Upper lobe of right lung (tissue), 1 donor: ENCODE results near the gene SIRPA. TPM values are rescaled to one million over a fixed set of nuclear protein-coding genes. Genes with fewer than 3 reads are reported as not detected.

ENCODE experiments used
- ATAC-seq: fragments of 200-7000 bp; cut with Tn5 transposase; one replicate; pipeline ENCODE4 v1.9.1; 2020; ENCODE audit warnings: mild to moderate bottlenecking, moderate library complexity
- DNase-seq: peaks from one replicate; pipeline ENCODE4 v3.0.0-alpha.2; 2020
- H3K27ac ChIP-seq: fragments of 200-600 bp; one replicate; pipeline ENCODE4 v1.8.0; 2022
- H3K27me3 ChIP-seq: fragments of 200-600 bp; one replicate; pipeline ENCODE4 v1.8.0; 2022; ENCODE audit warnings: mild to moderate bottlenecking
- H3K36me3 ChIP-seq: fragments of 200-600 bp; one replicate; pipeline ENCODE4 v1.8.0; 2022
- H3K4me1 ChIP-seq: fragments of 200-600 bp; one replicate; pipeline ENCODE4 v1.8.0; 2022
- H3K4me3 ChIP-seq: fragments of 200-600 bp; one replicate; pipeline ENCODE4 v1.8.0; 2022; ENCODE audit warnings: mild to moderate bottlenecking
- H3K9me3 ChIP-seq: fragments of 200-600 bp; one replicate; pipeline ENCODE4 v1.8.0; 2022
- CTCF ChIP-seq: fragments of 200-600 bp; IDR thresholded peaks from one replicate; pipeline ENCODE4 v1.8.0; 2022; ENCODE audit warnings: antibody characterized with exemption
- intact Hi-C: fragments of 100-400 bp; cut with DNase I; formaldehyde crosslinking; loops from one replicate; pipeline ENCODE4 v1.11.0; 2022
- total RNA-seq: library from RNA; stranded (reverse); fragmentation: NEBNext Ultra II Directional; extraction: Animal tissue kit (Norgen Biotek cat#: 25700); gene quantifications from one replicate; pipeline ENCODE4 v1.2.1, GENCODE V29; 2021
- donor health status: DM: no; HTN: yes; CAD: no; lungs with severe emphysema.

SIRPA gene
- total RNA-seq, 1 donor from 2014 or later: 93.8 TPM

- peaks cover 21% of the 10 kb centered on the region for H3K27me3 ChIP-seq
- ATAC-seq (no peak), DNase-seq (no peak)
- peaks cover 6% of the 10 kb centered on the region for H3K4me1 ChIP-seq
- intact Hi-C loops: no loop called here
- no peak overlapping the region for H3K27ac ChIP-seq
- no peaks in the 10 kb centered on the region for H3K9me3 ChIP-seq
- no peak overlapping the region for H3K4me3 ChIP-seq
- H3K36me3 ChIP-seq: no peaks in the 10 kb centered on the region
- no peak for TF ChIP-seq CTCF
These were observed 13.2 kb upstream of the SIRPA start for GRCh38 chr20:1882026-1882425.

- Histone ChIP-seq H3K27me3 (peaks cover 33% of the 10 kb centered on the region), H3K36me3 (no peaks in the 10 kb centered on the region), H3K9me3 (no peaks in the 10 kb centered on the region), H3K27ac (no peak overlapping the region), H3K4me3 (no peak overlapping the region), H3K4me1 (peaks cover 6% of the 10 kb centered on the region)
- DNase-seq (no peak), ATAC-seq (no peak)
- TF ChIP-seq CTCF: no peak
- intact Hi-C loops: no loop called here
These were observed 11.2 kb upstream of the SIRPA start for GRCh38 chr20:1883986-1884385.

GRCh38 chr20:1885254-1885653, 10.0 kb upstream of the SIRPA start:
- Histone ChIP-seq H3K4me1 (peaks cover 6% of the 10 kb centered on the region), H3K4me3 (no peak overlapping the region), H3K27ac (no peak overlapping the region), H3K36me3 (no peaks in the 10 kb centered on the region), H3K27me3 (peaks cover 21% of the 10 kb centered on the region), H3K9me3 (no peaks in the 10 kb centered on the region)
- TF ChIP-seq CTCF: no peak
- ATAC-seq: no peak
- no peak for DNase-seq
- intact Hi-C loops: no loop called here

- no peaks in the 10 kb centered on the region for H3K9me3 ChIP-seq
- H3K27ac ChIP-seq: no peak overlapping the region
- TF ChIP-seq CTCF: no peak
- DNase-seq (no peak), ATAC-seq (no peak)
- intact Hi-C loops: no loop called here
- no peaks in the 10 kb centered on the region for H3K36me3 ChIP-seq
- no peak overlapping the region for H3K4me3 ChIP-seq
- peaks cover 4% of the 10 kb centered on the region for H3K4me1 ChIP-seq
- H3K27me3 ChIP-seq: peaks cover 20% of the 10 kb centered on the region
These were observed 9.1 kb upstream of the SIRPA start for GRCh38 chr20:1885940-1886693.

- Histone ChIP-seq H3K36me3 (no peaks in the 10 kb centered on the region), H3K9me3 (no peaks in the 10 kb centered on the region), H3K4me3 (no peak overlapping the region), H3K27me3 (peaks cover 20% of the 10 kb centered on the region), H3K27ac (no peak overlapping the region), H3K4me1 (no peaks in the 10 kb centered on the region)
- intact Hi-C loops: no loop called here
- no peak for TF ChIP-seq CTCF
- no peak for ATAC-seq
- no peak for DNase-seq
These were observed 7.9 kb upstream of the SIRPA start for GRCh38 chr20:1887321-1887720.

- H3K27me3 ChIP-seq: peaks cover 20% of the 10 kb centered on the region
- no peaks in the 10 kb centered on the region for H3K36me3 ChIP-seq
- no peaks in the 10 kb centered on the region for H3K9me3 ChIP-seq
- TF ChIP-seq CTCF: no peak
- no peak overlapping the region for H3K4me3 ChIP-seq
- no peaks in the 10 kb centered on the region for H3K4me1 ChIP-seq
- DNase-seq (no peak), ATAC-seq (no peak)
- H3K27ac ChIP-seq: no peak overlapping the region
- intact Hi-C loops: no loop called here
These were observed 7.5 kb upstream of the SIRPA start for GRCh38 chr20:1887756-1888155.
